ENCODE measurements around the gene CCL22.

CCL22 gene

DNA sequence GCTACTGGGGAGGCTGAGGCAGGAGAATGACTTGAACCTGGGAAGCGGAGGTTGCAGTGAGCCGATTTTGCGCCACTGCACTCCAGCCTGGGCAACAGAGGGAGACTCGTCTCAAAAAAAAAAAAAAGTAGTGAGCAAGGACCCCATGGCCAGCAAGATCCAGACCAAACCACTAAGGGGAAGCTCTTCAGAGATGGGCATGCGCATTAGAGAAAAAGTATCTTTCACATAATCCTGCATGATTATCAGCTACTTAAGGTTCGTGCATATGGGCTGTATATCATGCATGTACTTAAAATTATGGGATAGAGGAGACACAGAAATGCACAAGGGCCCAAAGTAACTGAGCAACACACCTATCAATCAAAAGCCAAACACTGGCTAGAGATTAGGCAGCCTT, 10.7 kb upstream of the CCL22 start:
- no peak for DNase-seq (ENCODE audit: low read depth in 2 of 2, low spot score in 1 of 2)

- DNase-seq (ENCODE audit: low read depth in 2 of 2, low spot score in 1 of 2) = no peak
Measured at GRCh38 chr16:57348327-57348726, 10.3 kb upstream of the CCL22 start.

DNA sequence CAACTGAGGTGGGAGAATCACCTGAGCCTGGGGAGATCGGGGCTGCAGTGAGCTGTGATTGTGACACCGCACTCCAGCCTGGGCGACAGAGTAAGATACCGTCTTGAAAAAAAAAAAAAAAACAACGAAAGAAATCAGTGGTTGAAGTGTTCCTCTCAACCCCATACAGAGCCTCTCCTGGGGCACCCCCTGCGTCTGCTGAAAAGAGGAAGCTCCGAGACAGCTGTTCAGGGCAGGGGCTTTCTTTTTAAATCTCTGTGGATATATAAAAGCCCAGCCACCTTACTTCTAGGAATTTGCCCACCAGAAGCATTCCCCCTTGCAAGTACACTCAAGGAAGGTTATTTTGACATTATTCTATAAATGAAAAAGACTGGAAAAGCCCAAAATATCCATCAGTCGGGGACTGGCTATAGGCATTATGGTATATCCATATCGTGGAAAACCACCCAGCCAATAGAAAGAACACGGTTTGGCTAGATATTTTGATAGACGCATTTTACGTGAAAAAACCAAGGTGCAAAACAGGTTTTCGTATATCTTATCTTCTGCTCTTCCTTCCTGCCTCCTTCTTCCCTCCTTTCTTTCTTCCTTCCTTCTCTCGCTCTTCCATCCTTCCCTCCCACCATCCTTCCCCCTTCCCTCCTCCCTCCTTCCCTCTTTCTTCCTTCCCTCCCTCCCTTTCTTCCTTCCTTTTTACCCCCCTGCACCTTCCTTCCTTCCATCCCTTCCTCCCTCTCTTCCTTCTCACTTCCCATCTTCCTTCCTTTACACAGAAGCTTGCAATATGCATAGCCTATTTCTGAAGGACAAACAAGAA, 9.2 kb upstream of the CCL22 start:
- no peak for DNase-seq (ENCODE audit: low read depth in 2 of 2, low spot score in 1 of 2)

DNA sequence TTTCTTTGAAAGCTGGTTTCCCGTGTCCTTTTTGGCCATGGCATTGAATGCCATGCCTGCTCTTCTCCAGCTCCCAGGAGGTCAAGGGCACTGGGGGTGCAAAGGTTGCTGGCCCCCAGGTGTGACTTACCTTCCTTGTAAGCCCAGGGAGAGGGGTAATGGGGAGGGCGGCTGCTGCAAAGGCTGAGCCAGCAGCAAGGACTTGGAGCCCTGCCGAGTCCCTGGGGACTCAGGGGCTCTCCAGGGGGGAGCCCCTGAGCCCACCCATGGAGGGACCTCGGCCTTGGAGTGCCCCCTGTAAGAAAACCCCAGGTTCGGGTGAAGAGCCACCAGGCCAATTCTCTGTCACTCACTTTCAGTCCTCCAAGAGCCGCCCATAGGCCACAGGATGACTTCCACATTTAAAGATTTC, 5.9 kb upstream of the CCL22 start:
- no peak for DNase-seq (ENCODE audit: low read depth in 2 of 2, low spot score in 1 of 2)

DNA sequence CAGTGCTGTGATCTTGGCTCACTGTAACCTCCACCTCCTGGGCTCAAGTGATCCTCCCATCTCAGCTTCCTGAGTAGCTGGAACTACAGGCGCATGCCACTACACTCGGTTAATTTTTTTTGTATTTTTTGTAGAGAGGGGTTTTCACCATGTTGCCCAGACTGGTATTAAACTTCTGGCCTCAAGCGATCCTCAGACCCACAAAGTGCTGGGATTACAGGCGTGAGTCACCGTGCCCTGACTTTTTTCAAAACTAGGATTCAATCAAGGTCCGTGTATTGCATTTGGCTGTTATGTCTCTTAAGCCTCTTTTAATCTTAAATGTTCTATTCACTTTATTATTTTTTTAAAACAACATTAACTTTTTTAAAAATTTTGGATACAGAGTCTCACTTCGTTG, 4.3 kb upstream of the CCL22 start:
- DNase-seq (ENCODE audit: low read depth in 2 of 2, low spot score in 1 of 2) = no peak

GRCh38 chr16:57355898-57356414, 2.6 kb upstream of the CCL22 start:
- DNase-seq (ENCODE audit: low read depth in 2 of 2, low spot score in 1 of 2) = no peak

GRCh38 chr16:57356547-57356946, 2.0 kb upstream of the CCL22 start:
- DNase-seq (ENCODE audit: low read depth in 2 of 2, low spot score in 1 of 2) = no peak

DNA sequence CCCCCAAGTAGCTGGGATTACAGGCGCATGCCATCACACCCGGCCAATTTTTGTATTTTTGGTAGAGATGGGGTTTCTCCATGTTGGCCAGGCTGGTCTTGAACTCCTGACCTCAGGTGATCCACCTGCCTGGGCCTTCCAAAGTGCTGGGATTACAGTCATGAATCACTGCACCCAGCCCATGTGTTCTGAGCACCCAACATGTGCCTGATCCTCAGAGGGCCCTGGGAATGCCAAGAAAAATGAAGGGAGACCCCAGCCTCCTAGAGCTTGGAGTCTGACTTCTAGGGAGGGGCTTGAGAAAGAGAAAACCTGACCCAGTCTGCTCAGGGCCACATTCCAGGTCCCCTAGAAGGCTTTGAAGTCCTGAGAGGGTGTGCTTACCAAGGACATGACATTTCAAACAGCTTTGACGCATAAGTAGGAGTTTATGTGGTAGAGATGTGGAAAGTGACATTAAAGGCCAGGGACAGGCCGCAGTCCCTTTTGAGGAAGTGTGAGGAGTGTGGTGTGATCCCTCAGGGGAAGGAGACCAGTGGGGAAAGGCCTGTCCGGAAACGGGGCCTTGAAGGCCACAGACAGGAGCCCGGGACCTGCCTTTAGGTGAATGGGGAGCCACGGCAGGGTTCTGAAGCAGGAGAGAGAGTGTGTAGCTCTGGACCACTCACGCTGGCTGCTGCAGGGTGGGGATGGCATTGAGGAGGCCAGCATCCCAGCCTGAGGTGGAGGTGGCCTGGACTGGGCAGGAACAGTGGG, 1.1 kb upstream of the CCL22 start:
- DNase-seq (ENCODE audit: low read depth in 2 of 2, low spot score in 1 of 2) = no peak

- no peak for DNase-seq (ENCODE audit: low read depth in 2 of 2, low spot score in 1 of 2)
Measured at GRCh38 chr16:57358086-57358420, 530 bp upstream of the CCL22 start.

GRCh38 chr16:57360321-57360935, 1.8 kb downstream of the CCL22 start:
- DNase-seq (ENCODE audit: low read depth in 2 of 2, low spot score in 1 of 2) = no peak

DNA sequence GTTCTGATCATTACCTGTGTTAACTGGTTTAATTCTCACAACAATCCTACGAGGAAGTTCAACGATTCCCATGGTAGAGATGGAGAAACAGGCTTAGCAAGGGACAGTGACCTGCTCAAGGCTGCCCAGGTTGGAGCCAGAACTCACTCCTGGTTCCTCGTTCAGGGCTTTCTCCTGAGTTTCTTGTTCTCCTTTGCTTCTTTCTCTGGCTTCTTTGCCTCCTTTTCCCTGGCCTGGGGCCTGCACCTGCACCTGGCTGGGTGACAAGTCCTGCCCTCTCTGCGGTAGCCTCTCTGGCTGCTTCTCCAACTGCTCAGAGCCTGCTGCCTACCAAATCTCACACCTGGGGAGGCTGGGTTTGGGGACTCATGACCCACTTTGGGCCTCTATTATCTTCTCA, 2.8 kb downstream of the CCL22 start:
- no peak for DNase-seq (ENCODE audit: low read depth in 2 of 2, low spot score in 1 of 2)

- no peak for DNase-seq (ENCODE audit: low read depth in 2 of 2, low spot score in 1 of 2)
Measured at GRCh38 chr16:57364143-57364542, 5.6 kb downstream of the CCL22 start.

DNA sequence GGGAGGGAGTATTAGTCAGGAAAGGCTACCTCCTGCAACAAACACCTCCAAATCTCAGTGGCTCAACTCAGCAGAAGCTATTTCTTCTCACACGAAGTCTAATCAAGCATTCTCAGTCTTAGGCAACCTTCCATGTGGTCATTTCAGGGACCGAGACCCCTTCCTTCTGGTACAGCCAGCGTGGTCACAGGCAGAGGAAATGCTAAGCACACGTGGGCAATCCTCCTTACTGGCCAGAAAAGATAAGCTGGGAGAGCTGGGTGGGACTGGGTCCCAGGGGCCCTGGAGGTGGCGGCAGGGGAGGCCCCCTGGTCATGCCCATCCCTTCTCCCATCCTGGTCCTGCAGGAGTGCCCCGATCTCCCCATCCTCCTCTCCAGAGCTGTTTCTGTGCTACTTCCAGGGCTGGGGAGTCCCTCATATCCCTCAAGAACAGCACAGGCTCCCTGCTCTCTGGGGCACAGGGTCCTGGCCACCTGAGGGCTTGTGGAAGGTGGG, 8.0 kb downstream of the CCL22 start:
- no peak for DNase-seq (ENCODE audit: low read depth in 2 of 2, low spot score in 1 of 2)

GRCh38 chr16:57367116-57367752, 8.7 kb downstream of the CCL22 start:
- DNase-seq (ENCODE audit: low read depth in 2 of 2, low spot score in 1 of 2) = no peak

DNA sequence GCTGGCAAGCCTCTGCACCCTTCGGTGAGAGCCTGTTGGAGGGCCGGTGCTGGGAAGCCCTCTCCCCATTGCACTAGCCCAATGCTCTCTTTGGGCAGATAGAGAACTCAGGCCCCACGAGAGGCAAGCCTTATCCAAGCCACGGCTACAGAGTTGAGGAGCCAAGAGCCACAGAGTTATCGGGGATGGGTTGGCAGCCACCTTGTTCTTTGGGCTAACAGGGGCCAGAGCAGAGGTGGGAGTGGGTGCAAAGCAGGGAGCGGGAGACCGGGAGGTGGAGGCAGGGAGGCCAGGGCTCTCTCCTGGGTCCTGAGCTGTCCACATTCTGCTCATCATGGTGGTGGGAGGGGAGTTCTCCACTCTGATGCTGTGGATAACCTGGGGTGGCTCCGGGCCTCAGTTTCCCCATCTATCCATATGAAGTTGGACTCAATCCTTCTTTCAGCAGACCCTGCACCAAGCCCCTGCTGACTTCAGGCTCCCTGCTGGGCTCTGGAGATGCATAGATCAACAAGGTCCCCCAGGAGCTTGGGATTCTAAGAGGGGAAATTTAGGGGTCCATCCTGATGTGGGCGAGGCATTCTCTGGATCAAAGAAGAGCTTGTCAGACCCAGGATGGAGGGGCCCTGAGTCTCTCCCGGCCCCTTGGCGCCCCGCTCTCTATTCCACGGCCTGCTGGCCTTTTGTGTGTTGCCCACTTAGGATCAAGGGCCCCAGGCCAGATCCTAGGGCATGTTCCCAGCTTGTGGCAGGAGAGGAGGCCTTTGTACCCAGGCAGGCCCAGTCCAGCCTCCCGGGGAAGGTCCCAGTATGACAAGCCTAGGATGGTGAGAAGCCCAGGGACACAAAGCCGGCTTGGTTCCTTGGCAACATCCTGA, 13.2 kb downstream of the CCL22 start:
- no peak for DNase-seq (ENCODE audit: low read depth in 2 of 2, low spot score in 1 of 2)

- no peak for DNase-seq (ENCODE audit: low read depth in 2 of 2, low spot score in 1 of 2)
Measured at GRCh38 chr16:57372372-57373116, 14.0 kb downstream of the CCL22 start, which contains the start of gene CX3CL1. CX3CL1 (plus strand) TSS chr16:57372490; CDS start chr16:57372569, 79 bp downstream.

DNA sequence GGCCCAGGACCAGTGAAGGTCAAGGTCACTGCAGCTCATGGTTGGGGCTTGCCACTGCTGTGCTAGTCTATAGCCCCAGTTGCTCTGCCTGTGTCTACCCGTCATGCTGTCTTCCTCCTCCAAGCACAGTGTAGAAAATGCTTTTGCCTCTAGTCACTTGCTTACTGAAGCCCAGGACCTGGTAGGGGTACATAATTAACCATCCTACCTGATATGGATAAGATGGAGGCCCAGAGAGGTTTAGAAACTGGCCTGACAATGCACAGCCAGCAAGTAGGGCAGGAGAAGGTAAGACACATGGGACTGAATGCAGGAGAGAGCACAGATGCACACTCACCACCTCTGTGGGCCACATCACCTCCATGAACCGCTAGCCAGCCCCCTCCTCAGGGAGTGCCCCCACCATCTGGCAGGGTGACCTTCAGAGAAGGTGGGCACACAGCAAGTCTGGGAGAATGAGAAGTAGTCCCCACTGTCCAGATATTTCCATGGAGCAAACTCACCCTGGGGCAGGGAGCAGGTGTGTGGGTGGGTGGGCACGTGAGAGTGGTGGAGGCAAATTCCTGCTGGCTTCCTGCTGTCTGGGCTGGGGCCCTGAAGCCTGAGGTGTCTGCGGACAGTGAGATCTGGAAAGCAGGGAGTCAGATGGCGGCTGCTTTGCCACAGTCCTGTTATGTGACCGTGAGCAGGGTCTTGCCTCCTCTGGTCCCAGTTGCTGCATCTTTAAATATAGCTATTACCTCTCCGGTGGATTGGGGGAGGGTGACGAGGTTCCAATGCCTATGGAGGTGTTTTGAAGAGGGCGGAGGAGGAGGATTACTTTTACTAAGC, 14.7 kb downstream of the CCL22 start:
- no peak for DNase-seq (ENCODE audit: low read depth in 2 of 2, low spot score in 1 of 2)

DNA sequence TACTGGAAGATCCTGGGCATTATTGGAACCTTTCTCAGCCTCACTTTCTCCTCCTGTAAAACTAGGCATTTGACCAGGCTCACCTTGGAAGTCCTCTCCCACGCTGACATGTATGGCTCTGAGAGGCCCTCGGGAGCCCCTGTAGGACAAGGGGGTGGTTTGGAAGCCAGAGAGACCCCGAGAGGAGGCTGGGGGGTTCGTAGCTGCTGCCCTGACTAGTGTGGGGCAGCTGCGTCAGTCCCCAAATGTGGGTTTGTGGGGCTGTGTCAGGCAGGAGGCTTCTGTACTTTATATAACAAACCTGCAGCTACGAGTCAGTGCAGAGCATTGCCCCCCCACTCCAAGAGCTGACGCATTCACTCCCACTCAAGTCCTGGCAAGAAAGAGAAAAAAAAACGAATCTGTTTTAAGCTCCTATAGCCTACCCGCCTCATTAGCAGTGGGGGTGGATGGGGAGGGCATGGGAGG, 15.5 kb downstream of the CCL22 start:
- no peak for DNase-seq (ENCODE audit: low read depth in 2 of 2, low spot score in 1 of 2)
